NCI-H82 treated with DMSO at 0.1 percent for 48 hours (cell line): ENCODE data around the gene GH1.
"Not testable (repeated sequence)": the region's sequence is repeated elsewhere in the genome, so short reads cannot be mapped to it uniquely, and the experiment has no call there.

Experiments used
- DNase-seq: peaks from one replicate; lab custom pipeline; 2025; ENCODE audit not compliant: unreplicated experiment; lab: John Stamatoyannopoulos, UW

GH1 gene

DNA sequence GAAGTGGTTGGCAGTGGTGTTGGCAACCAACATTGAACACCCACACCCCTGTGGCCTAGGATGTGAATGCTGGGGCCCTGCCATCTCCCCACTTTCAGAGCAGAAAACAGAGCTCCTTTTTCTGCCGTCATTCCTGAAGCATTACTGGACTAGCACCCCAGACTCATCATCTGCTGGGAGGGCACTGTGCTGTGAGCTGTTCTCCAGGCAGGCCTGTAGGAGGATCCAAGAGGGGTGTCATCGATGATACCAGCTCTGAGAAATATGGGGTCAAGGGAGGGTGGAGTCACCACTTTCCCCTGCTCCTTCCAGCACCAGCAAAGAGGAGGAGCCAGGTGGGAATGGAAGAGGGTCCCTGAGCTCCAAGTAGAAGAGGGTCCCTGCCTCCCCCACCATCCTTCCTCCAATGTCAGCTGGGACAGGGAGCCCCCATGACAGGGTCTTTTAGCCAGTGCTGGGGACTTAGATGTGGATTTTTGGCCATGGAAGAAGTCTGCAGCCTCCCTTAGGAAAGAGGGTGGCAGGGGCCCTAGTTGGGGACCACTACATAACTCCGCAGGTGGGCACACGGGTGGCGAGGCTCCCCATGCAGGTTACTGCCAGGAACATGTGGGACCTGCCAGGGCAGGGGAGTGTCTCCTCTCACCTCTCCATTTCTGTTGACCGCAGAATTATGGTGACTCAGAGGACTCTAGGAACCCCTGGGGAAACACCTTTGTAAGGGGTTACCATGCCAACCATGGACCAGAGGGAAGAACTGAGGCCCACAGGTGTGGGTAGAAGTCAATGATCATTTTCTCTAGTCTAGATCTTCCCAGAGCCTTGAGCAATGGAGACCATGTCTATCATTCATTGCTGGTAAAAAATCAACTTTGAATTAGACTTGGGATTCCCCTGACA is 19.5 kb downstream of the GH1 start:
- not testable (repeated sequence) for DNase-seq

- DNase-seq = not testable (repeated sequence)
Observed at GRCh38 chr17:63896524-63897354, 21.9 kb downstream of the GH1 start, which contains the start of gene CSH1. TSS of gene CSH1 (minus strand) at chr17:63896574. CDS start at chr17:63896511, 63 bp downstream.

- DNase-seq = not testable (repeated sequence)
Observed at GRCh38 chr17:63894821-63895220, 23.8 kb downstream of the GH1 start.

- not testable (repeated sequence) for DNase-seq
Observed at GRCh38 chr17:63894021-63894420, 24.6 kb downstream of the GH1 start.

DNA sequence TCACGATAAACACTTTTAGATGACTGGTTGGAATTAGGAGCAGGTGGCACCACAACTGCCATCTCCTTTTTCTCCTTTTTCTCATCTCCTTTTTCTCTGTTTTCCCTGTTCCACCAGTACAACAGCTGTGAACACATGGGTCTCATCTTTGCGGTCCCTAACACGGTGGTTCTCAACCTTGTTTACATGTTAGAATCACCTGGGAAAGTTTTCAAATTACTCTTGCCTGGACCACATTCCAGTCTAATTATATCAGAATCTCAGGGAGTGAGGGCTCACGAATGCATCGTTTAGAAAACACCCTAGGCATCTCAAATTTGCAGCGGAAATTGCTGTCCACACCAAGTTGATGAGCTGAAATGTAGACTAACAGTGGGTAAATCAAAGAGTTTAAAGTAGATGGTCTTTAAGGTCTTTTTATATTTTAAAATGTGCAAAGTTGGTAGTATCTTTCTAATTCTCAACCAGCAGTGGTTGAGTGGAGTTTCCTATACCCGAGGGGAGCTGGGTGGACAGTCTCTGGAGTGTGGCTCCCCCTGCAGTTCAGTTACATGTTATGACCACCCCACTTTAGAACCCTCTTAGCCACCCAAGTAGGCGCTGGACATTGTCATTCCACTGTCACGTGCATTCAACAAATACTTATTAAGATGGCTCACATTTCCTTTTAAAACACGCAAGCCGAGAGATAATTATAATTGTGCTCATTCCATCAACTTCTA is 26.2 kb downstream of the GH1 start:
- not testable (repeated sequence) for DNase-seq

DNA sequence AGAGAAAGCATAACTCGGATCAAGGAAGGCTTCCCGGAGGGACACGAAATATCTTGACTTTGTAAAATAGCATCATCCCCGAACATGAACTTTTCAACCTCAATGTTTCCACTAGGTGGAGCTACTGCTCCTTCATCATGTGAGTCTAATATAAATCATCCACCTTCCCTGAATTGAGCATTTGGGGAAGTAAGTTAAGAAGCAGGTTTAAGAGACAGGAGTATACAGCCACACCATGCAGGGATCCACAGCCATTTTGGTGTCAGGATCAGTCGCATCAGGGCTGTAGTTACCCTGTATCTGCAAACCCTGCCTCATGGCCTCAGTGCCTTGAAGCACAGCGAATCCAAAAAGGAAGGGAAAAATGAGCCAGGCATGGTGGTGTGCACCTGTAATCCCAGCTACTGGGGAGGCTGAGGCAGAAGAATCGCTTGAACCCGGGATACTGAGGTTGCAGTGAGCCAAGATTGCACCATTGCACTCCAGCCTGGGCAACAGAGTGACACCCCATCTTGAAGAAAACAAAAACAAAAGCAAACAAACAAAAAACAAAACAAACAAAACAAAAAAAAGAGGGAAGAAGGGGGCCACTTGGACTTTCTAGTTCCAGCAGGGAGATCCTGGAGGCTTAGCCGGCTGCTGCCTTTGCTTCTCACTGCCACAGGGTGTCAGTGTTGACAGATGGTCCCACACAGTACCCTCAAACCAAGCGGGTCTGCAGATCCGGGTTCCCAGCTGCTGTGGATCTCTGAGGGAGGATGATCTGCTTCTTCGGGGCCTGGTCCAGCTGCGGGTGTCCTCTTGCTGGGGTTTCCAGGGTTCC is 29.4 kb downstream of the GH1 start:
- peak; percentile 30 for DNase-seq

- DNase-seq = not testable (repeated sequence)
Observed at GRCh38 chr17:63885119-63885518, 33.5 kb downstream of the GH1 start.

DNA sequence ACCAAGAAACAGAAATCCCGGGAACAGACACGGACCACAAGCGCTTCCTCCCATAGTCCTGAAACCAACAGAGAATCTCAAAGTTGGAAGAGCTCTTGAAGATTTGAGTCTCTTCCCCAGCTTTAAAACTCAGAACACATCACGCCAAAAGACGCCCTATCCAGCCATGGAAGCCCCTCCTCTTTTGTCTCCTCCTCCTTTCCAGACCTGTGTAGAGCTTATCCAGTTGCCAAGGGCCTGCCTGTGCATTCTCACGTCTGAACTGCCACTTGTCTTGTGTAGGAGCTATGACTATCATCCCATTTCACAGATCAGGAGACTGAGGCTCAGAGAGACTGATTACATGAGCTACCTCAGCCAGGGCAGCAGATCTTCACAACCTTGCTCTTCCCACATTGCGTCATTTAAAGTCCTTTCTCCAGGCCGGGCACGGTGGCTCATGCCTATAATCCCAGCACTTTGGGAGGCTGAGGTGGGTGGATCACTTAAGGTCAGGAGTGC is 36.0 kb downstream of the GH1 start:
- DNase-seq = not testable (repeated sequence)

- peak; percentile 60 for DNase-seq
Observed at GRCh38 chr17:63881935-63882601, 36.6 kb downstream of the GH1 start, which contains the start of gene GH2. TSS of gene GH2 (minus strand) at chr17:63881944. CDS start at chr17:63881801, 143 bp downstream.

DNA sequence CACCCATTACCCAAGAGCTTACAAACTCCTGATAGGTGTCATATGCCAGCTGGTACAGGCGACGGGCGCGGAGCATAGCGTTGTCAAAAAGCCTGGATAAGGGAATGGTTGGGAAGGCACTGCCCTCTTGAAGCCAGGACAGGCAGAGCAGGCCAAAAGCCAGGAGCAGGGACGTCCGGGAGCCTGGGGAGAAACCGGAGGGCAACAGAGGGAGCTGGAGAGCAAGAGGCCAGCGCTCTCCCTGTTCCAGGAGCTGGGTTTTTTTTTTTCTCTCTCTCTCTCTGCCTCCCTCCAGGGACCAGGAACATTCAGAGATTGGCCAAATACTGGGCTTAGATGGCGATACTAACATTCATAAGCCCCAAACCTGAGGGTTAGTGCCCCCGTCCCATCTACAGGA is 37.3 kb downstream of the GH1 start:
- DNase-seq = not testable (repeated sequence)

- no peak for DNase-seq
Observed at GRCh38 chr17:63880706-63881105, 37.9 kb downstream of the GH1 start.

DNA sequence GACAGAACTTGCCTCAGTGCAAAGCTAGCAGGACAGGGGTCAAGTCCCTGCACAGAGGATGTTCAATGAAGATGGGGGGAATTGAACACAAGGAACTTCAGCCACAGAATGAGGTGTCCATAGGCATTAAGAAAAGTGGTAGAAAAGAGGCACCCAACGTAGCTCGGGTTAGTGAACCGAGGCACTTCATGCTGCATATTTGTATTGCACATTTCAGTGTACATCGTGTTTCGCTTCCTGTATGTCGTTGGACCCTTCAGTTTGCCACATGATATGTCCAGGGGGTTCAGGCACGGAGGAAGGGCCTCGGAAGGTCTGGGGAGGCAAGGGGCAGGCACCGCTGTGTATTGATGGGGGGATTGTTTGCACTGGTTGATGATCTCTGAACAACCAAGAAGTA is 40.2 kb downstream of the GH1 start:
- not testable (repeated sequence) for DNase-seq

- DNase-seq = not testable (repeated sequence)
Observed at GRCh38 chr17:63874693-63875092, 43.9 kb downstream of the GH1 start.

DNA sequence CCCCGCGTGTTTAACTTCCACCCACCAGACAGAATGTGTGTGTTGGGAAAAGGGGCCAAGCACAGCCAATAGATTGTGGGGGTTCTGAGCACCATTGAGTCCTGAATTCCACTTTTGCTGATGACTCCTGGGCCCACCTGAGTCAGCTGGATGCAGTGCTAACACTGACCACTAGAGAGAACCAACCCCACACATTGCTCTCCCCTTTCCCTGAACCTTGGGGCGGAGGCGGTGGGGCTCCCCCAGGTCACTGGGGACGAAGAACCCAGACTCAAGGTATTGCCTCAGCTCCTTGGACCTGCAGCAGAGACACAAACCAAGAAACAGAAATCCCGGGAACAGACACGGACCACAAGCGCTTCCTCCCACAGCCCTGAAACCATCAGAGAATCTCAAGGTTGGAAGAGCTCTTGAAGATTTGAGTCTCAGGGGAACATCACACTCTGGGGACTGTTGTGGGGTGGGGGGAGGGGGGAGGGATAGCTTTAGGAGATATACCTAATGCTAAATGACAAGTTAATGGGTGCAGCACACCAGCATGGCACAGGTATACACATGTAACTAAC is 44.5 kb downstream of the GH1 start:
- DNase-seq = not testable (repeated sequence)

DNA sequence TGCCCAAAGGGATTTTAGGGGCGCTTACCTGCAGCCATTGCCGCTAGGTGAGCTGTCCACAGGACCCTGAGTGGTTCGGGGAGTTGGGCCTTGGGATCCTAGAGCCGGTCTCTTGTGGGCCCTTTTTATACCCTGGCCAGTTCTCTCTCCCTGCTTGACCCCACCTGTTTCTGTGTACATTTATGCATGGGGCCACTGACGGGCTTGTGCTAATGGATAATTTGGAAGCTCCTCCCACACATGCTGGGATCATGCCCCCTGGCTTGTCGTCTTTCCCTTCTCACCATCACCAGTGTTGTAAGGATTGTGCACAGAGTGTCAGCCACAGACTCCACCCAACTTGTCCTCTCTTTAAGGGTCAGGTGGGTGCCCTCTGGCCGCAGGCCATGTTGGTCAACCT is 45.1 kb downstream of the GH1 start, which contains the start of gene CSH2:
Gene CSH2, minus strand, starts transcription at position 101 of the 400 bp plus-strand sequence. Its CDS starts 63 bp downstream, at position 38.
- DNase-seq = not testable (repeated sequence)

GRCh38 chr17:63871646-63872365 is 46.8 kb downstream of the GH1 start:
- not testable (repeated sequence) for DNase-seq

DNA sequence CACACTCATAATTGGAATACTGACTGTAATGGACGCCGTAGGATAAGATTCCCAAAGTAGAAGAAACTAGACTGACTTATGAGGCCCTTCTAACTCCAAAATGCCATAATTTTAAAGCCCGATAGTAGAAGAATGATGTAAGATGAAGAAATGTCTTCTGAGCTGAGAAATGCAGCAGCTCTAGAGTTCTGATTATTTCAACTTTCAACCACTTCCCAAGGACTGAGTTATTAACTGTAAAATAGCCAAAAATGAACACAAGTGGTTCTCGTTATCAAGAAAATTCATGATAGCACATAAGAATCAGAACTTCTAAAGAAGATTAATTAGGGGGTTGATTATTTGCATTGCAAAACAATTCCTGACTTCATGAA is 48.4 kb downstream of the GH1 start:
- DNase-seq = not testable (repeated sequence)
